Glutamatergic neuron (in vitro differentiated cells): ENCODE measurements around the gene DHX29. TPM values are rescaled to one million over a fixed set of nuclear protein-coding genes. Genes with fewer than 3 reads are reported as not detected.

Experiments used
- DNase-seq: peaks from one replicate; pipeline ENCODE4 v3.0.0; 2022
- H3K27ac Mint-ChIP-seq: one replicate; pipeline ENCODE4 v1.8.0; 2020; ENCODE audit warnings: mild to moderate bottlenecking, mixed read lengths, inconsistent platforms; ENCODE audit not compliant: unreplicated experiment
- H3K27me3 Mint-ChIP-seq: one replicate; pipeline ENCODE4 v1.8.0; 2020; ENCODE audit warnings: mild to moderate bottlenecking, moderate library complexity, mixed read lengths, inconsistent platforms; ENCODE audit not compliant: unreplicated experiment
- H3K36me3 Mint-ChIP-seq: one replicate; pipeline ENCODE4 v1.8.0; 2020; ENCODE audit warnings: mild to moderate bottlenecking, mixed read lengths, inconsistent platforms; ENCODE audit not compliant: unreplicated experiment
- H3K4me1 Mint-ChIP-seq: one replicate; pipeline ENCODE4 v1.8.0; 2020; ENCODE audit warnings: mild to moderate bottlenecking, low read depth, mixed read lengths, inconsistent platforms; ENCODE audit not compliant: unreplicated experiment
- H3K4me3 Mint-ChIP-seq: one replicate; pipeline ENCODE4 v1.8.0; 2020; ENCODE audit warnings: mild to moderate bottlenecking, mixed read lengths, inconsistent platforms; ENCODE audit not compliant: unreplicated experiment
- H3K9me3 Mint-ChIP-seq: one replicate; pipeline ENCODE4 v1.8.0; 2020; ENCODE audit warnings: mild to moderate bottlenecking, moderate library complexity, mixed read lengths, inconsistent platforms; ENCODE audit not compliant: unreplicated experiment
- long read RNA-seq: library from polyadenylated mRNA; unstranded; transcript quantifications from one replicate; pipeline ENCODE4 v2.0.0, GENCODE V29; 2020; ENCODE audit not compliant: unreplicated experiment
- total RNA-seq: library from RNA; stranded (reverse); fragmentation: NEBNext Ultra II Directional; extraction: Animal tissue kit (Norgen Biotek cat#: 25700); gene quantifications from one replicate; pipeline ENCODE4 v1.2.1, GENCODE V29; 2021; ENCODE audit not compliant: unreplicated experiment
- TF ChIP-seq, protein P1 (sequence below): fragments of 200-600 bp; sonication (generic); IDR thresholded peaks from one replicate; pipeline ENCODE4 v1.5.0; 2021; ENCODE audit not compliant: partially characterized antibody, unreplicated experiment

The DHX29 gene, protein sequence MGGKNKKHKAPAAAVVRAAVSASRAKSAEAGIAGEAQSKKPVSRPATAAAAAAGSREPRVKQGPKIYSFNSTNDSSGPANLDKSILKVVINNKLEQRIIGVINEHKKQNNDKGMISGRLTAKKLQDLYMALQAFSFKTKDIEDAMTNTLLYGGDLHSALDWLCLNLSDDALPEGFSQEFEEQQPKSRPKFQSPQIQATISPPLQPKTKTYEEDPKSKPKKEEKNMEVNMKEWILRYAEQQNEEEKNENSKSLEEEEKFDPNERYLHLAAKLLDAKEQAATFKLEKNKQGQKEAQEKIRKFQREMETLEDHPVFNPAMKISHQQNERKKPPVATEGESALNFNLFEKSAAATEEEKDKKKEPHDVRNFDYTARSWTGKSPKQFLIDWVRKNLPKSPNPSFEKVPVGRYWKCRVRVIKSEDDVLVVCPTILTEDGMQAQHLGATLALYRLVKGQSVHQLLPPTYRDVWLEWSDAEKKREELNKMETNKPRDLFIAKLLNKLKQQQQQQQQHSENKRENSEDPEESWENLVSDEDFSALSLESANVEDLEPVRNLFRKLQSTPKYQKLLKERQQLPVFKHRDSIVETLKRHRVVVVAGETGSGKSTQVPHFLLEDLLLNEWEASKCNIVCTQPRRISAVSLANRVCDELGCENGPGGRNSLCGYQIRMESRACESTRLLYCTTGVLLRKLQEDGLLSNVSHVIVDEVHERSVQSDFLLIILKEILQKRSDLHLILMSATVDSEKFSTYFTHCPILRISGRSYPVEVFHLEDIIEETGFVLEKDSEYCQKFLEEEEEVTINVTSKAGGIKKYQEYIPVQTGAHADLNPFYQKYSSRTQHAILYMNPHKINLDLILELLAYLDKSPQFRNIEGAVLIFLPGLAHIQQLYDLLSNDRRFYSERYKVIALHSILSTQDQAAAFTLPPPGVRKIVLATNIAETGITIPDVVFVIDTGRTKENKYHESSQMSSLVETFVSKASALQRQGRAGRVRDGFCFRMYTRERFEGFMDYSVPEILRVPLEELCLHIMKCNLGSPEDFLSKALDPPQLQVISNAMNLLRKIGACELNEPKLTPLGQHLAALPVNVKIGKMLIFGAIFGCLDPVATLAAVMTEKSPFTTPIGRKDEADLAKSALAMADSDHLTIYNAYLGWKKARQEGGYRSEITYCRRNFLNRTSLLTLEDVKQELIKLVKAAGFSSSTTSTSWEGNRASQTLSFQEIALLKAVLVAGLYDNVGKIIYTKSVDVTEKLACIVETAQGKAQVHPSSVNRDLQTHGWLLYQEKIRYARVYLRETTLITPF (N-terminal part only)
- 22.9 TPM for total RNA-seq
- long read RNA-seq, partial matches to known transcripts = 17 of 18 reads
- long read RNA-seq, other reads (novel, unspliced or antisense) = 1 of 18 reads

DNA sequence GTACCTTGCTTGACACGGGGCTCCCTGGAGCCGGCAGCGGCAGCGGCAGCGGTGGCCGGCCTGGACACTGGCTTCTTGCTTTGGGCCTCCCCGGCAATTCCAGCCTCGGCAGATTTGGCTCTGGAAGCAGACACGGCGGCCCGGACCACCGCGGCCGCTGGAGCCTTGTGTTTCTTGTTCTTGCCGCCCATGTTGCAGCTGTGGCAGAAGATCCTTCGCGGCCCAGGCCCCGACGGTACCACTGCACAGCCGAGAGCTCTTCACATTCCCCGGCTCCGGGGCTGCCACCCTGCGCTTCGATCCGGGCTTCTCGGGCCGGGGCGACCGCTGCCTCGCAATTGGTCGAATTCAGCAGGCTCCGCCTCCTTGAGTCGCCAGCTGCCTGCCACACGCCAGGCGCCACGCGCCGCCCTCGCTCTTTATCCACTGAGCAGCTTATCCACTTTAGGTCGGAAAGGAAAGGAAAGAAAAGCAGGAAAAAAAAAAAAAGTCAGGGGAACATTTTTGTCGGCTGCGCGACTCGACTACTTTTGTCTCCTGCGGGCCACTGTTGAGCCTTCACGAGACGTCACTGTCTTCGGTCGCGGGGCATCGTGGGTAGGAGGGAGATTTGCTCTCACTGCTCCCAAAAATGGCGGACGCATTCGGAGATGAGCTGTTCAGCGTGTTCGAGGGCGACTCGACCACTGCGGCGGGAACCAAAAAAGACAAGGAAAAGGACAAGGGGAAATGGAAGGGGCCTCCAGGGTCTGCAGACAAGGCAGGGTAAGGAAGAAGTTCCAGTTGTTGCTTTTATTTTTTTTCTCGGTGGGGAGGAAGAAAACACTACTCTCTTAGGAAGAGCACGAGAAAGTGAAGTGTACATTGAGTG is at the start of gene DHX29, which contains the start of gene MTREX:
Gene DHX29, minus strand, starts transcription at position 312 of the 871 bp plus-strand sequence. Its CDS starts 121 bp downstream, at position 191.
Gene MTREX, plus strand, starts transcription at position 607 of the 871 bp plus-strand sequence. Its CDS starts 25 bp downstream, at position 632.
- H3K4me3 Mint-ChIP-seq = no peak within 1 kb of the TSS
- H3K4me1 Mint-ChIP-seq = peaks cover 2% of the 10 kb centered on the region
- TF ChIP-seq, protein P1, sequence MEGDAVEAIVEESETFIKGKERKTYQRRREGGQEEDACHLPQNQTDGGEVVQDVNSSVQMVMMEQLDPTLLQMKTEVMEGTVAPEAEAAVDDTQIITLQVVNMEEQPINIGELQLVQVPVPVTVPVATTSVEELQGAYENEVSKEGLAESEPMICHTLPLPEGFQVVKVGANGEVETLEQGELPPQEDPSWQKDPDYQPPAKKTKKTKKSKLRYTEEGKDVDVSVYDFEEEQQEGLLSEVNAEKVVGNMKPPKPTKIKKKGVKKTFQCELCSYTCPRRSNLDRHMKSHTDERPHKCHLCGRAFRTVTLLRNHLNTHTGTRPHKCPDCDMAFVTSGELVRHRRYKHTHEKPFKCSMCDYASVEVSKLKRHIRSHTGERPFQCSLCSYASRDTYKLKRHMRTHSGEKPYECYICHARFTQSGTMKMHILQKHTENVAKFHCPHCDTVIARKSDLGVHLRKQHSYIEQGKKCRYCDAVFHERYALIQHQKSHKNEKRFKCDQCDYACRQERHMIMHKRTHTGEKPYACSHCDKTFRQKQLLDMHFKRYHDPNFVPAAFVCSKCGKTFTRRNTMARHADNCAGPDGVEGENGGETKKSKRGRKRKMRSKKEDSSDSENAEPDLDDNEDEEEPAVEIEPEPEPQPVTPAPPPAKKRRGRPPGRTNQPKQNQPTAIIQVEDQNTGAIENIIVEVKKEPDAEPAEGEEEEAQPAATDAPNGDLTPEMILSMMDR = no peak
- peak; percentile 93 for DNase-seq
- H3K9me3 Mint-ChIP-seq = peaks cover 1% of the 10 kb centered on the region
- no peaks in the 10 kb centered on the region for H3K36me3 Mint-ChIP-seq
- H3K27ac Mint-ChIP-seq = no peak within 1 kb of the TSS
- H3K27me3 Mint-ChIP-seq = no peaks in the 10 kb centered on the region

DNA sequence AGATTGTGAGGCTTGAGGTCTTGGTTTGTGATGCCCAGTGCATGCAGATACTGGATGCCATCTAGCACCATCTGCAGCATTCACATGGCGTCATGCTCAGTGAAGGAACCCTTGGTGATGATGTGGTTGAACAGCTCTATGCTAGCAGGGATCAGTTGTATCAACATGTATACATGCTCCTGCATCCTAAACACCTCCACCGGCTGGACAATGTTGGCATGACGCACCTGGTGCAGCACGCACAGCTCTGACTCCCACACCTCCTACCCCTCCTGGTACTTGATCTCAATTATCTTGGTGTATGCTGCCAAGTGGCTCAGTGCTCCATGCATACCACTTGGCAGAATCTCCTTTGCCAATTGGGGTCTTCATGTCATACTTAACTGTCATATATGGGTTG is 49.4 kb upstream of the DHX29 start:
- H3K27ac Mint-ChIP-seq = no peak overlapping the region
- H3K9me3 Mint-ChIP-seq = no peaks in the 10 kb centered on the region
- TF ChIP-seq, protein P1 = no peak
- no peaks in the 10 kb centered on the region for H3K27me3 Mint-ChIP-seq
- H3K4me3 Mint-ChIP-seq = no peak overlapping the region
- H3K4me1 Mint-ChIP-seq = no peaks in the 10 kb centered on the region
- H3K36me3 Mint-ChIP-seq = peaks cover 7% of the 10 kb centered on the region
- DNase-seq = no peak

DNA sequence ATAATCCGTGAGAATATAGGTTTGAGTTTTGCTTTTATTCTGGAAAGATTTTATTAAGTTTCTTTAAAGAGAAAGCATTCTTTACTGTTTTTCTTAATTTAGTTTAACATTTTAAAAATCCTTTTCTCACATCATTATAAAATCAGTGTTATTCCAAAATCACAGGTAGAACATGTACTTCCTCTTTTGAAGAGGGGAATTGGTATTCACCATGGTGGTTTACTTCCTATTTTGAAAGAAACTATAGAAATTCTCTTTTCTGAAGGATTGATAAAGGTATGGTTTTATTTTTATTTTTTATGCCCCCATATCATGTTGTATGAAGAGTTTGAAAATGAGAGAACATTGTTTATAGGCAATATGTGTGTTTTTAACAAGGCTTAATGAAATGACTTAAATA is 43.3 kb upstream of the DHX29 start:
- Mint-ChIP-seq H3K27me3 (peaks cover 2% of the 10 kb centered on the region), H3K9me3 (no peaks in the 10 kb centered on the region), H3K4me1 (no peaks in the 10 kb centered on the region), H3K4me3 (no peak overlapping the region), H3K36me3 (peaks cover 9% of the 10 kb centered on the region), H3K27ac (no peak overlapping the region)
- TF ChIP-seq, protein P1 = no peak
- no peak for DNase-seq

DNA sequence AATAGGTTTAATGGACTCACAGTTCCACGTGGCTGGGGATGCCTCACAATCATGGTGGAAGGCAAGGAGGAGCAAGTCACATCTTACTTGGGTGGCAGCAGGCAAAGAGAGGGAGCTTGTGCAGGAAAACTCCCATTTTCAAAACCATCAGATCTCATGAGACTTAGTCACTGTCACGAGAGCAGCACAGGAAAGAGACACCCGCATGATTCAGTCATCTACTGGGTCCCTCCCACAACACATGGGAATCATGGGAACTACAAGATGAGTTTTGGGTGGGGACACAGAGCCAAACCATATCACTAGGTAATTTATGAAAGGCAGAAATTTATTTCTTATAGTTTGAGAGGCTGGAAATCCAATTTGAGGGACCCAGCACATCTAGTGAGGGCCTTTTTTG is 40.3 kb upstream of the DHX29 start:
- TF ChIP-seq, protein P1 = no peak
- H3K9me3 Mint-ChIP-seq = no peaks in the 10 kb centered on the region
- no peak overlapping the region for H3K4me3 Mint-ChIP-seq
- no peaks in the 10 kb centered on the region for H3K4me1 Mint-ChIP-seq
- H3K27me3 Mint-ChIP-seq = peaks cover 2% of the 10 kb centered on the region
- DNase-seq = no peak
- no peak overlapping the region for H3K27ac Mint-ChIP-seq
- peaks cover 9% of the 10 kb centered on the region for H3K36me3 Mint-ChIP-seq
